LNCAP (cell line): ENCODE results near the gene AATF.

Source experiments
- CTCF ChIP-seq: fragments of 450-650 bp; IDR thresholded peaks from 2 replicates; pipeline ENCODE4 v1.5.1; 2017; ENCODE audit warnings: mild to moderate bottlenecking

The AATF gene

GRCh38 chr17:36948717-36949460, at the start of gene AATF:
Gene AATF (plus strand): TSS chr17:36948954. CDS start chr17:36949126, 172 bp downstream.
- TF ChIP-seq CTCF, result no peak

- no peak for TF ChIP-seq CTCF
Observed at GRCh38 chr17:36899250-36900159, 49.2 kb upstream of the AATF start.

GRCh38 chr17:36900160-36900512, 48.6 kb upstream of the AATF start:
- TF ChIP-seq CTCF, result no peak

GRCh38 chr17:36901506-36901905, 47.2 kb upstream of the AATF start:
- no peak for TF ChIP-seq CTCF

GRCh38 chr17:36907407-36907806, 41.3 kb upstream of the AATF start:
- no peak for TF ChIP-seq CTCF

GRCh38 chr17:36910513-36910912, 38.2 kb upstream of the AATF start:
- no peak for TF ChIP-seq CTCF

- no peak for TF ChIP-seq CTCF
Observed at GRCh38 chr17:36911001-36911400, 37.8 kb upstream of the AATF start.
